Hepatocyte (in vitro differentiated cells): ENCODE data around the gene ELK4.

Source experiments
- CTCF ChIP-seq: fragments of 200-600 bp; sonication (generic); IDR thresholded peaks from 2 replicates; pipeline ENCODE4 v1.5.1; 2016; ENCODE audit warnings: antibody characterized with exemption, mild to moderate bottlenecking; ENCODE audit not compliant: poor library complexity
- EZH2 ChIP-seq: fragments of 200-600 bp; sonication (generic); IDR thresholded peaks from 2 replicates; pipeline ENCODE4 v1.6.1; 2016; ENCODE audit warnings: antibody characterized with exemption, mild to moderate bottlenecking, borderline replicate concordance

GRCh38 chr1:205642679-205643307 lies 11.0 kb upstream of the ELK4 start:
- no peak for TF ChIP-seq CTCF
- no peak for TF ChIP-seq EZH2
